Hepatocyte (in vitro differentiated cells): ENCODE data around the gene AMOTL1.

Source experiments
- EZH2 ChIP-seq: fragments of 200-600 bp; sonication (generic); IDR thresholded peaks from 2 replicates; pipeline ENCODE4 v1.6.1; 2016; ENCODE audit warnings: antibody characterized with exemption, mild to moderate bottlenecking, borderline replicate concordance
- EZH2phosphoT487 ChIP-seq: fragments of 200-600 bp; sonication (generic); IDR thresholded peaks from one replicate; pipeline ENCODE4 v1.6.1; 2018; ENCODE audit warnings: antibody characterized with exemption, mild to moderate bottlenecking, low read depth, moderate library complexity; ENCODE audit not compliant: unreplicated experiment, severe bottlenecking
- TF ChIP-seq, protein P1 (sequence below): fragments of 200-600 bp; sonication (generic); IDR thresholded peaks from 2 replicates; pipeline ENCODE4 v1.5.1; 2016; ENCODE audit warnings: antibody characterized with exemption, mild to moderate bottlenecking; ENCODE audit not compliant: poor library complexity

DNA sequence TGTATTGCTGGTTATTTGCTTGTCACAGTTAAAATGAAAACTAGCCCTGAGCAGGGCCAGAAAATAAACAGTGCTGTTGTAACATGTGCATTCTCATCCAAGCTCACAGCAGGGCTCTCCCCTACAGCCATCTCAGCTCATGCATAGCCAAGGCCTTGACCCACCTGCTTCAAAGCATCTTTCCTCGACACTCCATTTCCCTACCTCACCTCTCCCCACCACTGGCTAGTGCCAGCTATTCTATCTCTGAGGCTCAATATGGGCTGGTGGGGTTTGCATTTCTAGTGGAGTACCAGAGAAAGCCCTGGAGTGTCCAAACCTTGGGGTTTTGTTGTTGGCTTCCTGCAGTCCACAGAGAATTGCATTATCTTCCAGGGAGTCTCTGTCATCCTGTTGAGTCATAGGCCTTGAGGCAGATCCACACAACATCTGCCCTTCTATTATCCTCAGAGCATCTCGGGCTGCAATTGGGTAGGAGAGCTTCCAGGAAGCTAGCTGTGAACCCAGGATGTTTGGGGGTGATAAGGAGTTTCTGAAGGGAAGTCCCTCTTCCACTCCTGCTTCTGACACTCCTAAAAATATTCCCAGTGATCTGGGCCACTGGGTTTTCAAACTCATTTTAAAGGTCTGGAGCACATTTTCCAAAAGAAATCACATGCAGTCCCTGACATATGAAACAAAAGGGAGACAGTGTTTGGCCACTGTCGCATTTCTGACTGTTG lies 36.1 kb upstream of the AMOTL1 start:
- TF ChIP-seq, protein P1, sequence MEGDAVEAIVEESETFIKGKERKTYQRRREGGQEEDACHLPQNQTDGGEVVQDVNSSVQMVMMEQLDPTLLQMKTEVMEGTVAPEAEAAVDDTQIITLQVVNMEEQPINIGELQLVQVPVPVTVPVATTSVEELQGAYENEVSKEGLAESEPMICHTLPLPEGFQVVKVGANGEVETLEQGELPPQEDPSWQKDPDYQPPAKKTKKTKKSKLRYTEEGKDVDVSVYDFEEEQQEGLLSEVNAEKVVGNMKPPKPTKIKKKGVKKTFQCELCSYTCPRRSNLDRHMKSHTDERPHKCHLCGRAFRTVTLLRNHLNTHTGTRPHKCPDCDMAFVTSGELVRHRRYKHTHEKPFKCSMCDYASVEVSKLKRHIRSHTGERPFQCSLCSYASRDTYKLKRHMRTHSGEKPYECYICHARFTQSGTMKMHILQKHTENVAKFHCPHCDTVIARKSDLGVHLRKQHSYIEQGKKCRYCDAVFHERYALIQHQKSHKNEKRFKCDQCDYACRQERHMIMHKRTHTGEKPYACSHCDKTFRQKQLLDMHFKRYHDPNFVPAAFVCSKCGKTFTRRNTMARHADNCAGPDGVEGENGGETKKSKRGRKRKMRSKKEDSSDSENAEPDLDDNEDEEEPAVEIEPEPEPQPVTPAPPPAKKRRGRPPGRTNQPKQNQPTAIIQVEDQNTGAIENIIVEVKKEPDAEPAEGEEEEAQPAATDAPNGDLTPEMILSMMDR, result no peak
- no peak for TF ChIP-seq EZH2phosphoT487
- TF ChIP-seq EZH2, result no peak
